HG02970 (cell line): ENCODE measurements around the gene MSH6.

Source experiments
- ATAC-seq: cut with Tn5 transposase; IDR thresholded peaks from one replicate; pipeline ENCODE4 v1.9.1; 2021; ENCODE audit warnings: mild to moderate bottlenecking, moderate library complexity, moderate number of reproducible peaks; ENCODE audit not compliant: unreplicated experiment, low FRiP score

MSH6 gene

DNA sequence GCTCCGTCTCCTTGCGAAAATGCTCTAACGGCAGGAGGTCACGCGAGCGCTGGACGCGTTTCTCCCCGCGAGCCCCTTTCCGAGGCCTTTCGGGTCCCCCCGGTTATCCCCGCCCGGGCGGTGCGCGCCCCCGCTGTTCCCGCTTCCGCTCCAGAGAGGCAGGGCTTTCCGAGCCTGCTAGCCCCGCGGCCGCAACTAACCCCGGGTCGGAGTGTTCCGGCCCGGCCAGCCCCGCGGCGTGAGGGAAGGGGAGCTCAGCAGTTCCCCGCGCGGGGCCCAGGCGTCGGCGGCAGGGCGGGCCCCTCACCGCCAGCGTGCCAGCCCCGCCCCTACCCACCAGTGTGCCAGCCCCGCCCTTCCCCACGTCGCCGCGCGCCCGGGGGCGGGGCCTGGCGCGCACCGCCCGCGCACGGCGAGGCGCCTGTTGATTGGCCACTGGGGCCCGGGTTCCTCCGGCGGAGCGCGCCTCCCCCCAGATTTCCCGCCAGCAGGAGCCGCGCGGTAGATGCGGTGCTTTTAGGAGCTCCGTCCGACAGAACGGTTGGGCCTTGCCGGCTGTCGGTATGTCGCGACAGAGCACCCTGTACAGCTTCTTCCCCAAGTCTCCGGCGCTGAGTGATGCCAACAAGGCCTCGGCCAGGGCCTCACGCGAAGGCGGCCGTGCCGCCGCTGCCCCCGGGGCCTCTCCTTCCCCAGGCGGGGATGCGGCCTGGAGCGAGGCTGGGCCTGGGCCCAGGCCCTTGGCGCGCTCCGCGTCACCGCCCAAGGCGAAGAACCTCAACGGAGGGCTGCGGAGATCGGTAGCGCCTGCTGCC is at the start of gene MSH6:
MSH6 (plus strand) TSS at position 475 of the 815 bp plus-strand sequence; CDS start at position 564, 89 bp downstream.
- ATAC-seq: peak; percentile 91

- ATAC-seq: no peak
Observed at GRCh38 chr2:47735136-47735869, 47.6 kb upstream of the MSH6 start.

DNA sequence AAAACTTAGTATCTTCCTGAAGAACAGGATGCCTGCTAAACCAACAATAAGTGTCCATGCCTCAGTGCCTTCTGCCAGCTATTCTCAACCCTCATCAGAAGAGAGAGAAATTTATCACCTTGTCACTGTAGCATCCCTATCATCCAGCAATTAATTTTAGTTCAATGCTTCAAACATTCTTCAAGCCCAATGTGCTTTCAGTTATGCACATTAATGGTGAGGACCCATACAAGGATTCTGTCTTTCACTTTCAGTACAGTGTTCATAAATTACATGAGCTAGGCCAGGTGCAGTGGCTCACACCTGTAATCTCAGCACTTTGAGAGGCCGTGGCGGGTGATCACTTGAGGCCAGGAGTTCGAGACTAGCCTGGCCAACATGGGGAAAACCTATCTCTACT is 47.0 kb upstream of the MSH6 start:
- ATAC-seq: no peak

DNA sequence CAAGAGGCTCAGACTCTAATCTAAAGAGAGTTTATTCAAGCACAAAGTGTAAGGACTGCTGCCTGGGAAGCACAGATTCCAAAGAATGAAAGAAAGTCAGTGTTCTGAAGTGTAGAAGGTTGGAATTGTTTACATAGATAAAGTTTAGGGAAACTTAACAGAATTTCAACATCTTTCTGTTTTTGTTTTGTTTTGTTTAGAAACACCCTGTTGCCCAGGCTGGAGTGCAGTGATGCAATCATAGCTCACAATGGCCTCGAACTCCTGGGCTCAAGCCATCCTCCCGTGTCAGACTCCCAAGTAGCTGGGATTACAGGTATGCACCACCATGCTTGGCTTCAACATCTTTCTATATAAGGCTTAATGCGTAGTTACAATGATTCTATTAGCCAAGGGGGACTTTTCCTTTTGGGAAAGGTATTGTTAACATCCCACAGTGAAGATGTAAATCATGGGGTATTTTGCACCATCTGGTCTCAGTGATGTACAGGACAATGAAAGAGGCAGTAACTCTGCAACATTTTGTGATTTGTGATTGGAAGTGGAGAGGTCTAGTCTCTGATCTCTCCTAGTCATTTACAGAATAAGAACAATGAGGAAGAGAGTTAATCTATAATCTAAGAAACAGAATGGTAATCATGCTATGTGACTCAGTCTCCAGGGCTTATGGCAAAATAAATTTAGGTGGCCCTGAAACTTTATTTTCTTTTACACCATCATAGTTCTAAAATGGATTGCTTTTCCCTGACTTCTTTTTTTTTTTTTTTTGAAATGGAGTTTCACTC is 45.6 kb upstream of the MSH6 start:
- no peak for ATAC-seq

- no peak for ATAC-seq
Observed at GRCh38 chr2:47738331-47738730, 44.6 kb upstream of the MSH6 start.

- ATAC-seq: no peak
Observed at GRCh38 chr2:47741101-47741500, 41.8 kb upstream of the MSH6 start.

DNA sequence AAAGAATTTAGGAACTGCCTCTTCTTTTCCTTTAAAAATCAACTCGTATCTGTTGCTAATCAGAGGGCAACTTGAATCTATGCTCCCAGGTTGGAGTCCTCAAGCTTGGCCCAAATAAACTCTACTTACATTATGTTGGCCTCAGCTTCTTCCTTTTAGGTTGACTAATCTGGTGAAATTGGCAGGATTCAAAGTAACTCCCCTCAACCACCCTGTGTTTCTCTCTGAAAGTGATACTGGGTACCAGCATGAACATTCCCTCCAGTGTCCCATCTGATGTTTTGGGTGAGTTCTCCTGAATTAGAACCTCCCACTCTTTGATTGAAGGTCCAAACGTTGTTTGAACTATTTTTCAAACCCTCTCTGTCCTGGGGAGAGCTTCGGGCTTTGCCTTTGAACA is 41.3 kb upstream of the MSH6 start:
- ATAC-seq: no peak

DNA sequence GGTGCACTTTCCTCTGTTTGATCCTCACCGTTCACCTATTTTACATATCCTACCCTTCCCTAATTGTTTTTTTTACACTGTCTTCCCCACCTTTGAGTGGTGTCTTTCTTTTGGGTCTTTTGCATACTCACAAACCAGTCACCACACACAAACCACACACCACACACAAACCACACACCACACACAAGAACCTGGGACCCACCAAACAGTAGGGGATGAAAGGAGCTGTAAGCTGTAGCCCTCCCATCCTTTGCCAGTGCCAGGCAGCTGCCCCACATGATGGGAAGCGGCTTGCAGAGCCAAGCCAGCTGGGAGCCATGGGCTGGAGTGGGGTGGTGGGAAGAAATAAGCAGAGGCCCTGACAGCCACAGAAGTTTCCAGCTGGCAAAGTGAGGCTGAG is 38.9 kb upstream of the MSH6 start:
- no peak for ATAC-seq

DNA sequence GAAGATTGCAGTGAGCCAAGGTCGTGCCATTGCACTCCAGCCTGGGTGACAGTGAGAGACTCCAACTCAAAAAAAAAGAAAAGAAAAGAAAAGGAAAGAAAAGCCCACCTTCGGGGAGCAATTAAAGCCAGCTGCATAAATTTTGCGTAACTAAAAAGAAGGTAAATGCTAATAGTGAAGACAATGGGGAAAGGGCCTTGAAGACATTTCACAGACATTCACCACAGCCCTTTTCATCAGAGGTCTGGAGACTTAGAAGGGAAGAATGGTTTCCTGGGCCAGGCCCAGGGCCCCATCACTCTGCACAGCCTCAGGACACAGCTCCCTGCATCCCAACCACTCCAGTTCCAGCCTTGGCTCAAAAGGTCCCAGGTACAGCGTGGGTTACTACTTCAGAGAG is 35.1 kb upstream of the MSH6 start:
- no peak for ATAC-seq

GRCh38 chr2:47751856-47752414 is 31.0 kb upstream of the MSH6 start:
- ATAC-seq: peak; percentile 26

DNA sequence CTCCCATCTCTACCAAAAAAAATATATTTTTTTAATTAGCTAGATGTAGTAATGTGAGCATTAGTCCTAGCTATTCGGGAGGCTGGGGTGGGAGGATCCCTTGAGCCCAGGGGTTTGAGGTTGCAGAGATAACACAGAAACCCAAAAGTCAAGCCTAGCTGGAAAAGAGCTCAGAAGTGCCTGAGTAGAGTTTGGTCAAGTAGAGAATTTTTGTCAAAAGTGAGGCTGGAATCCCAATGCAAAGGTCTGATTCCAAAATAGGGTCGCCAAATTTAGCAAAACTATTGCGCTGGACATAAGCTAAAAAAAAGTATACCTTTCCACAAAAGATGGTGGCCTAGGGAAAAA is 15.5 kb upstream of the MSH6 start:
- no peak for ATAC-seq

DNA sequence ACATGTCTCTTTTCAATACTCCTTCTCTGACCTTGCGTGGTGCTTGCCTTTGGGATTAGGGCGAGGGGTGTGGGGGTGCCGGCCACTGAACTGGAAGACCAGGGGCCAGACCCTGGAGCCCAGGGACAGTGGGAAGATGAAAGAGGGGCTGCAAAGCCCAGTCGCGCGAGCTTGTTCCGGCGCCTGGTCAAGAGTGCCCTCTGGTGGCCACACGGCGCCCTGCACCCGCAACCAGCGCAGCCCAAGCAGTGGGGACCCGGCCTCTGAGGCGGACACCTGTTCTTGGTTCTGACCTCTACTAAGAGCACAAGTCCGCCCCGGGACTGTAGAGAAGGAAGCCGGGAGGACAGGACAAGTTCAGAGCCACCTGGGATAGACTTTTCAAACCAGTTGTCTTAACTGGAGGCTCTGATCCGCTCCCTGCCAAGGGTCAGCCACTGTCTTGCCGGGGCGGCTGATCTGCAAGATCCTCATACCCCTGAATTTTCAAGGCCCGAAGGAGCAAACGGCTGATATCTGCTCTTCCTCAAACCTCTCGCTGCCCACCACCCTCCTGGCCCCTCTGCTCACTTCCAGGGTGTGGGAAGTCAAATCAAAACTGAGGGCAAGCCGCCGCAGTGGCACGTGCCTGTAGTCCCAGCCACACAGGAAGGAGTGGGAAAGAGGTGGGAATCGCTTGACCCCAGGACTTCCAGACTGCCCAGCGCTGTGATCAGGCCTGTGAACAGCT is 14.9 kb upstream of the MSH6 start:
- no peak for ATAC-seq

- no peak for ATAC-seq
Observed at GRCh38 chr2:47769318-47769717, 13.6 kb upstream of the MSH6 start.

DNA sequence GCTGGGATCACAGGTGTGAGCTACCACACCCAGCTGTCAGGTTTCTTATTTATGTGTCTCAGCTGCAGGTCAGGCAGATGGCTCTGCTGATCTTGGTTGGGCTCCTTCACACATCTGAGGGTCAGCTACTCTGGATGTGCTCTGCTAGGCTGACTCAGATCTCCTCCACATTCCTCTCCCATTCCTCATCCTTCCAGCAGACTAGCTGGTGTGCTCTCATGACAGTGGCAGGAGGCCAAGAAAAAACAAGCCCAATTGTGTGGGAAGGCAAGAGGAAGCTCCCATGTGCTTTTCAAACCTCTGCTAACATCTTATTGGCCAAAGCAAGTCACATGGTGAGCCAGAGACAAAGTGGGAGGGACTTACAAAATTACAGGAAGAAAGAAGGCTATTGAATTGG is 11.7 kb upstream of the MSH6 start:
- no peak for ATAC-seq

GRCh38 chr2:47772343-47772742 is 10.6 kb upstream of the MSH6 start:
- no peak for ATAC-seq

- ATAC-seq: no peak
Observed at GRCh38 chr2:47774567-47774966, 8.4 kb upstream of the MSH6 start.

GRCh38 chr2:47777277-47777937 is 5.5 kb upstream of the MSH6 start:
- no peak for ATAC-seq

GRCh38 chr2:47778698-47779425 is 4.1 kb upstream of the MSH6 start:
- no peak for ATAC-seq

DNA sequence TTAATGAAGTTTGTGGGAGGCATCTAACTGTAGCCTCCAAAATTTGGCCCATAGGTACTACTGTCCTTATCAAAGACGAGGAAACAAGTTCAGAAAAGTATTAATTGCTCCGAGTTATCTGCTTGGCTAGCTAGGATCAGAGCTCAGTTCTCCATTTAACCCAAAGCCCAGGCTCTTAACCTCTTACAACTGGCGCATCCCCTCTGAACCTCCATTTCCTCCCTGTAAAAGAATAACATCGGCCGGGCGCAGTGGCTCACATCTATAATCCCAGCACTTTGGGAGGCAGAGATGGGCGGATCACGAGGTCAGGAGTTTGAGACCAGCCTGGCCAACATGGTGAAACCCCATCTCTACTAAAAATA is 3.5 kb upstream of the MSH6 start:
- no peak for ATAC-seq
